ENCODE measurements around the gene C2orf68. TPM values are rescaled to one million over a fixed set of nuclear protein-coding genes. Genes with fewer than 3 reads are reported as not detected.

C2orf68 gene
- polyA plus RNA-seq, 1 of the 3 experiments (the other 2 are of a cell fraction), result 14.5 TPM

GRCh38 chr2:85561280-85562212, 50.3 kb downstream of the C2orf68 start, which contains the start of gene GGCX (continued):
- TF ChIP-seq ZBTB33 (IDR thresholded peaks at IDR 0.05; ENCODE audit: borderline replicate concordance, low read depth), result peak; percentile 38; the same call in 1 of the 2 replicates
- TF ChIP-seq TAF1 (IDR thresholded peaks at IDR 0.05; ENCODE audit: borderline replicate concordance, low read depth, low read length), result peak; percentile 90
- 0 out of 2 replicates have a peak, but pooled peaks have one; percentile 3 for TF ChIP-seq JUND (IDR thresholded peaks at IDR 0.05)
- TF ChIP-seq SIN3A (IDR thresholded peaks at IDR 0.05; ENCODE audit: borderline replicate concordance, low read depth, low read length), result peak; percentile 91; the same call in 1 of the 2 replicates
- TF ChIP-seq RFX5 (IDR thresholded peaks at IDR 0.05; ENCODE audit: low read length), result no peak
- TF ChIP-seq RAD21 (IDR thresholded peaks at IDR 0.05; ENCODE audit: low read length), result no peak
- TF ChIP-seq TCF12 (IDR thresholded peaks at IDR 0.05), result peak; percentile 40; the same call in 1 of the 2 replicates
- TF ChIP-seq POLR2AphosphoS5 (IDR thresholded peaks at IDR 0.05; ENCODE audit: low read depth, low read length), result peak; percentile 99
- TF ChIP-seq RCOR1 (IDR thresholded peaks at IDR 0.05; ENCODE audit: low read length), result 0 out of 2 replicates have a peak, but pooled peaks have one; percentile 36
- TF ChIP-seq ELF1 (IDR thresholded peaks at IDR 0.05), result peak; percentile 68
- no peak for TF ChIP-seq USF2 (IDR thresholded peaks at IDR 0.05; ENCODE audit: borderline replicate concordance, low read depth, low read length)
- no peak for TF ChIP-seq REST (IDR thresholded peaks at IDR 0.05; ENCODE audit: low read depth, low read length)
- TF ChIP-seq MAX (IDR thresholded peaks at IDR 0.05; ENCODE audit: low read depth), result peak; percentile 61
- TF ChIP-seq MXI1 (IDR thresholded peaks at IDR 0.05; ENCODE audit: low read depth, low read length), result no peak; the same call in 1 of the 2 replicates
- TF ChIP-seq NRF1 (IDR thresholded peaks at IDR 0.05; ENCODE audit: low read depth, low read length), result no peak
- TF ChIP-seq GABPA (IDR thresholded peaks at IDR 0.05; ENCODE audit: low read depth), result peak; percentile 52; the same call in 1 of the 2 replicates
- no peak; the same call in 1 of the 2 replicates for TF ChIP-seq FOSL2 (IDR thresholded peaks at IDR 0.05; ENCODE audit: borderline replicate concordance, low read depth)
- TF ChIP-seq FOXM1 (IDR thresholded peaks at IDR 0.05; ENCODE audit: low read depth), result no peak
- no peak for TF ChIP-seq EZH2phosphoT487 (IDR thresholded peaks at IDR 0.05; ENCODE audit: borderline replicate concordance, low read depth)
- TF ChIP-seq SMC3 (IDR thresholded peaks at IDR 0.05; ENCODE audit: low read depth, low read length), result no peak
